ENCODE results near the gene CCDC61.

The CCDC61 gene

DNA sequence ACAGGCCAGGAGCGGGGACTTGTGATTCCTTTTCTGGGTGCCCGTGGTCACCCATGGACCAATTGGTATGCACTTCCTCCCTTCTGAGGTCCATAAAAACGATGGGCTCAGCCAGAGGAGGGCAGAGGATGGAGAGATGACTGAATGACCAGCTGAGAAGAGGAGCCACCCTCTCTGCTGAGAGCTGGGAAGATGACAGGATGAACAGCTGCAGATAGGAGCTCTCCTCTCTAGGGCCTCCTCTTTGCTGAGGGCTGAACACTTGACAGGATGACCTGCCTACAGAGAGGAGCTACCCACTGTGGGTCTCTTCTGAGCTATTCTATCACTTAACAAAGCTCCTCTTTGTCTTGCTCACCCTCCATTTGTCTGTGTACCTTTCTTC is 41.5 kb downstream of the CCDC61 start:
- DNase-seq (ENCODE audit: low read depth in 2 of 3, low spot score in 2 of 3) = no peak

DNA sequence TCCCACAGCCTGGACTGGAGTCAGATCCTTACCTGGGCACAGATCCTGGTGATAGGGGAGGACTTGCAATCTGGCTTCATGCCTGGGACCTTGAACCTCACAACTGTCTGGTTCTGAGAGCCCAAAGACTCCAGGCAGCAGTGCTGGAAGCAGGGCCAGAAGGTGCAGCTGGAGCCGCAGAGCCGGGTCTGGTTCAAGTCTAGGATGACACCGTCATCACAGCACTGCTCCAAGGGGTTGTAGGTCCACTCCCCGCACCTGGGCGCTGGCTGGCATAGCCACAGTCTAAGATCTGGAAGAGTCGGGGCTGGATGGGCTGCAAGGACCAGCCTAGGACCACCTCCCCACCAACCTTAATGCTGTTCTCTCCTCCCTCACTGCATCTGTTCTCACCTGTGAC is 44.9 kb downstream of the CCDC61 start:
- DNase-seq (ENCODE audit: low read depth in 2 of 3, low spot score in 2 of 3) = no peak

DNA sequence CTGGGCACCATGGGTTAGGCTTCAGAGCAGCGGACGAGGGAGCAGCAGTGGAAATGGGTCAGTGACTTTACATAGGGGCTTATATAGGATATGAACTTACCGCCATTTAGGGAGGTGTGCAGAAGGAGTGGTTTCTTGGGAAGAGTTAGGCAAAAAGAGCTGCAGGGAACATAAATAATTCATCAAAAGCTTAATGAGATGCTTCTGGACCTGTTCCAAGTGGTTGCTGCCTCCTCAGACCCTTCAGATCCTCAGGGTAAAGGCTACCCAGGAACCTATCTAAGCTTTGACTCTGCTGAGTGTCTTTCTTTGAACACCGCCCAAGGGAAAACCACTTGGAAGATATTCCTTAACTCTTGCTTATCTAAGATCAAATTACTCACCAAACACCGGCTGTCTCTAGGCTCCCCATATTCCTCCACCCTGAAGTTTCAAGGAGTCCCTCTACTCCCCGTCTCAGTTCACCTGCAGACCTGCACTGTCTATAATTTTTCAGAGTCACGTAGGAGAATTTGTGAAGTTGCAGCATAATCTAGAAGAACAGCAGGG is 45.8 kb downstream of the CCDC61 start, which contains the start of gene IGFL4:
Gene IGFL4, minus strand, starts transcription at position 51 of the 549 bp plus-strand sequence. Its CDS starts 40 bp downstream, at position 11.
- DNase-seq (ENCODE audit: low read depth in 2 of 3, low spot score in 2 of 3) = no peak

DNA sequence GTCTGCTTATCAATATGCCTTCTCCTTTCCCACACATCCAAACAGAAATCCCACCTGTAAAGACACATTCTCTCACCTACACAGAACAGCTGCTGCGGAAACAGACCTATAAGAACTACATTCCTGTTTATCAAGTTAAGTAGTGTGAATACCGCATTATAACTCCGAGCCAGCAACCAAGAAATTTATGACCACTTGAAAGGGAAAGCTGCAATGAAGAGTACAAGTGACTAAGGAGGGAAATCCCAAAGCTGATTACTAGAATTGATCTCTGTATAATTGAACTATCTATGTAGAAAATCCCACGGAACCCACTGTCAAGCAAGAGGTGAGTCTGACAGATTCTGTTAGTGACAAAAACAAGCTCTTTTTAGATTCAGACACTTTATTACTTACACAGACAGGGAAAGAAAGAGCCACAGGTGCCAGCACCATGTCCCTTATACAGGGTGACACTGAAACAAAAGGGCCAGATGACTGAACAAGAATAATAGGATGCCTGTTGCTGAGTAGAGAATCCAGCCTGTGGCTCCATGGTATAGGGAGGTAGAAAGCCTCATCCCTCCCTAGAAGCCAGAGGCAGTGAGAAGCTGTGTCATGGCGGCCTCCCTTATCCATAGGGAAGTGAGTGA is 47.1 kb downstream of the CCDC61 start:
- no peak for DNase-seq (ENCODE audit: low read depth in 2 of 3, low spot score in 2 of 3)

DNA sequence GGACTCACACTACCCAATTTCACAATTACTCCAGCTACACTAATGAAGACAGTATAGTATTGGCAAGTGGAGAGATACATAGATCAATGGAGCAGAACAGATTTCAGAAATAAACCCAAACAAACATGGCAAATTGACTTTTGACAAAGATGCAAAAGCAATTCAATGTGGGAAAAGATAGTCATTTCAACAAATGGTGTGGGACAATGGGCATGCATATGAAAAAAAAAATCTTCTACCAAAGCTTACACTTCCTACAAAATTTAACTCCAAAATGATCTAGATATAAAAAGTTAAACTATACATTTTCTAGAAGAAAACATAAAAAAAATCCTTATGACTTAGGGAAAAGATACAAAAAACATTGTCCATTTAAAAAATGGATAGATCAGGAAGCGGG is 48.3 kb downstream of the CCDC61 start:
- DNase-seq (ENCODE audit: low read depth in 2 of 3, low spot score in 2 of 3) = no peak

DNA sequence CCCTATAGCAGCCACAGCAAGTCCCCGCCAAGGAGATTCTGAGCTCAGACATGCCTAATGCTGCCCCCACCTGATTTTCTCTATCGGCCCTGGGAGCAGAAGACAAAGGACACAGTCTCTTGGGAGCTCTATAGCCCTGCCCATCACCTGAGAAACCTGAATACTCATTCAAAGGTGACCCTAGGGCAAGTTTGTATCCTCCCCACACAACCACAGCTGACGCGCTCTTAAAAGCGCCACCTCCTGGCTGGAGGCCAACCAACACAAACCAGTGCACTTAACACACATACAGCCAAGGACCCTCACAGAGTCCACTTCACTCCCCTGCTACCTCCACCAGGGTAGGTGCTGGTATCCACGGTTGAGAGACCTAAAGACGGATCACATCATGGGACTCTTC is 54.3 kb downstream of the CCDC61 start:
- DNase-seq (ENCODE audit: low read depth in 2 of 3, low spot score in 2 of 3) = no peak

DNA sequence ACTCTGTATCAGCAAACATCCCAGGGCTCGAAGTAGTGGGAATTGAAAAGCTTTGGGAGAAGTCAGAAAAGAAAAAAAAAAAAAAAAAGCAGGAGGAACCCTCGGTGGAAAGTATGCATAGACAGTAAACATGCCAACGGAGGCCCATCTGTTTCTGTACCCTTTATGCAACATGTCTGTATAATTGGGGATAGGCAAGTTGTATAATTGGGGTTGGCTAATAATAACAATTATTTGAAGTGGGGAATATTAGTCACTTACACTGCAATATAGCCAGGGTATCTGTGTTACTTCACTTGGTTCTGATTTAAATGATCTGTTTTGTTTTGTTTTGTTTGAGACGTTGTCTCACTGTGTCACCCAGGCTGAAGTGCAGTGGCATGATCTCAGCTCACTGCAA is 57.6 kb downstream of the CCDC61 start:
- DNase-seq (ENCODE audit: low read depth in 2 of 3, low spot score in 2 of 3) = no peak

DNA sequence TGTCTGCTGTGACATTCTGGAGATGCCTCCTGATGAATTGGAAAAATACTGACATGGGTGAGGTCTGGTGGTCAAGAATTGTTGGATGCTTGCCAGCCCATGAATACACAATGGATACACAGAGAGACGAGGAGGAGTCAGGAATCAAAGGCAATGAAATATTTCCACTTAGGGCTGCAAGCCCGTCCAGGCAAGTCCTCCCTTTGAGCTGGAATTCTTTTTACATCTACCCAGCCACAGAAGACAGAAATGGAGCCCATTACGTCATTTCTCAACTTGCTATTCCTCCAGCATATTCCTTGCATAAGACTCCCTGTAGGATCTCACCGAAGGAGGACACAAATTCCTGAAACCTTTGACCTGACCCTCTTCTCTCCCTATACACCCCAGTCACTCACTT is 61.3 kb downstream of the CCDC61 start:
- DNase-seq (ENCODE audit: low read depth in 2 of 3, low spot score in 2 of 3) = no peak

DNA sequence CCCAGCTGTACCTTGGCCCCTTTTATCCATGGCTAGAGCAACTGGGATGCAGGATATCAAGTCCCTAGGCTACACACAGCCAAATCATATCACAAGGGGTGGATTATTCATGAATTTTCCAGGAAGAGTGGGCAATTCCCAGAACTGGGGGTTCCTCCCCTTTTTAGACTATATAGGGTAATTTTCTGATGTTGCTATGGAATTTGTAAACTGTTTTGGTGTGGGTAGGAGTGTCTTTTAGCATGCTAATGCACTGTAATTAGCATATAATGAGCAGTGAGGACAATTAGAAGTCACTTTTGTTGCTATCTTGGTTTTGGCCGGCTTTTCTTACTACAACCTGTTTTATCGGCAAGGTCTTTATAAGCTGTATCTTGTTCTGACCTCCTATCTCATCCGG is 63.5 kb downstream of the CCDC61 start:
- DNase-seq (ENCODE audit: low read depth in 2 of 3, low spot score in 2 of 3) = no peak

DNA sequence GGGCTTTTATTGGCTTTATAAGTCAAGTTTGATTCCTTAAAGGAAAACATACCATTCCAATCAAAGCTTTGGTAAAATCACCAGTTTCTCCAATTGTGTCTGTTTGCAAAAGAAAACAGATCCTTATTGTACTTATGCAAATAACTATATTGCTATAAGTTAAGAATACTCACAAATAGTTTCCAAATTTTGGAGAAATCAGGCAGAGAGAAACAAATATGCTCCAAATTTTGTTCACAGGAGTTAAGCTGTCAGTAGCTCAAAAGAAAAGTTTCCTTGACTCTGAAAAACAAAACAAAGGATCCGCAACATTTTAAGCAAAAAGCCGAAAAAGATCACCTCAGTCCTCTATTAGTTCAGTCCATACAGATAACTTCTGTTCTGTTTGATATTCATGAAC is 64.7 kb downstream of the CCDC61 start:
- no peak for DNase-seq (ENCODE audit: low read depth in 2 of 3, low spot score in 2 of 3)

DNA sequence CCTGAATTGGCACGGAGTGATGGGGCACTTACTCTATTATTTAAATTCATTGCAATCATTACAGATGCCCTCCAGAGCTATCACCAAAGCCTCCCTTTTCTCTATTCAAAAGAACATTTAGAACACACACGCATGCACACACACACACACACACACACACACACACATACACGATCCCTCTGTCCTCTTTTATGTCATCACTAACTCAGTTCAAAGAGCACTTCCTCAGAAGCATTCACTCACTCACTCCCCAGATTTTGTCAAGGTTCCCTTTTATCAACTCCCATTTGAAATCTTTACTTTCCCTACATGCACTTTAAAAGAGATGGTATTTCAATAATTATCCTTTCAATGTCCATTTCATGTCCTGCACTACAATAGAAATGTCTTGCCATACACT is 67.9 kb downstream of the CCDC61 start:
- no peak for DNase-seq (ENCODE audit: low read depth in 2 of 3, low spot score in 2 of 3)

DNA sequence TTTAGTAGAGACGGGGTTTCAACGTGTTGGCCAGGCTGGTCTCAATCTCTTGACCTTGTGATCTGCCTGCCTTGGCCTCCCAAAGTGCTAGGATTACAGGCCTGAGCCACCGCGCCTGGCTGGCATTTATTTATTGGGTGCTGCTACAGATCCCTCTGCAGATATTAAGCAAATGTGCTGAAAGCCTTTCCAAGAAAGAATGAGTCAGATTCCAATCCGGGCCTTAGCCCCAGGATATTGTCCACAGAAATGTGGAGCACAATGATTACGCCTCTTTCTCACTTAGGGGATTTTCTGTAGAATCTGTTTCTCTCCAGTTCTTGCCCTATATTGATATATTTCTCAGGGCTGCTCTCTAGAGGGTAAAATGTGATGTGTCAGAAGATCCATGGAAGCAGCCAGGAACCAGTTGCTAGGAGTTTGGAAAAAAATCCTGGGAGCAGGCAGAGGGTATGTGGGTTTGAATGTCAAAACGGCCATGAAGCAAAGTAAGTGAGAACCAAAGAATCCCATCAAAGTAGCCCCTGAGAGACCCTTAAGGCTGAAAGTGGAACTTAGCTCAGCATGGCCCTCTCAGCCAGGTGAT is 70.3 kb downstream of the CCDC61 start:
- no peak for DNase-seq (ENCODE audit: low read depth in 2 of 3, low spot score in 2 of 3)

DNA sequence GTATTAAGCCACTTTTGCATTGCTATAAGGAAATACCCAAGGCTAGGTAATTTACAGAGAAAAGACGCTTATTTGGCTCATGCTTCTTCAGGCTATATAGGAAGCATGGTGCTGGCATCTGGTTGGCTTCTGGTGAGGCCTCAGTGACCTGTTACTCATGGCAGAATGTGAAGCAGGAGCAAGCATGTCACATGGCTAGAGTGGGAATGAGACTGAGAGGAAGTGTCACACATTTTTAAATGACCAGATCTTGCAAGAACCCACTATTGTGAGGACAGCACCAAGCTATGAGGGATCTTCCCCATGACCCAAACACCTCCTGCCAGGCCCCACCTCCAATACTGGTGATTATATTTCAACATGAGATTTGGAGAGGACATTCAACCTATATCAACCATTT is 71.2 kb downstream of the CCDC61 start:
- DNase-seq (ENCODE audit: low read depth in 2 of 3, low spot score in 2 of 3) = no peak

DNA sequence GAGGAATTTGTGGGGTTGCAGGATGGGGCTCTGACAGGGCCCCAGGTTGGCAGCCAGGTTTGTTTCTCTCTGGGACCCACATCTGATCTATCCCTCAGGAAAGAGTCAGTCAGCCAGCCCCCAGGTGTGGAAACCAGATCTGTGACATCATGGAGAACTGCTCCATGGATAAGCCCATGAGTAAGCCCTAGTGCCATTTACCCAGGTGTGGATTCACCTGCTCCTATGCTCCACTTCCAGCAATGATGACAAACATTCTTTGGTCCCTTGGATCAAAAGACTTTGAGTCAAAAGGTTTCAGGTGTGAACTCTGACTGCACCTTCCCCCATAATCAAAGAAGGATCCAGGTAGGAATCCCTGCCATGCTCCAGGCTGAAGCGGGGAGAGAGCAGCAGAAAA is 72.4 kb downstream of the CCDC61 start:
- no peak for DNase-seq (ENCODE audit: low read depth in 2 of 3, low spot score in 2 of 3)
